ENCODE data around the gene MTMR6.

DNA sequence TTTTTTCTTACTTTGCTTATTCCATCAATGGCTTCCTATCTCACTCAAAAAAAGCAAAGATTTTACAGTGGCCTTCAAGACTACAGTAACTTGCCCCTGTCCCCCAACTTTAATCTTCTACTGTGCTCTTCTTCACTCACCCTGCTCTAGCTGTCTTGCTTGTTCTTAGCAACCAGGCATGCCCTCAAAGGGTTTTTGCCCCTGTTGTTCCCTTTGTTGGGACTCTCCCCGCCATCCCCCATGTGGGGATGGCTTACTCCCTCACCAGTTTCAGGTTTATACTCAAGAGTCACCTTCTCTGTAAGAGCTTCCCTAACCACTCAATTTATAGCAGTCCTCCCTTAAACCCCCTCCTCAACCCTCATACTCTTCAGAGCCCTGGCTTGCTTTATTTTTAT, 5.4 kb downstream of the MTMR6 start:
- TF ChIP-seq, protein P1, sequence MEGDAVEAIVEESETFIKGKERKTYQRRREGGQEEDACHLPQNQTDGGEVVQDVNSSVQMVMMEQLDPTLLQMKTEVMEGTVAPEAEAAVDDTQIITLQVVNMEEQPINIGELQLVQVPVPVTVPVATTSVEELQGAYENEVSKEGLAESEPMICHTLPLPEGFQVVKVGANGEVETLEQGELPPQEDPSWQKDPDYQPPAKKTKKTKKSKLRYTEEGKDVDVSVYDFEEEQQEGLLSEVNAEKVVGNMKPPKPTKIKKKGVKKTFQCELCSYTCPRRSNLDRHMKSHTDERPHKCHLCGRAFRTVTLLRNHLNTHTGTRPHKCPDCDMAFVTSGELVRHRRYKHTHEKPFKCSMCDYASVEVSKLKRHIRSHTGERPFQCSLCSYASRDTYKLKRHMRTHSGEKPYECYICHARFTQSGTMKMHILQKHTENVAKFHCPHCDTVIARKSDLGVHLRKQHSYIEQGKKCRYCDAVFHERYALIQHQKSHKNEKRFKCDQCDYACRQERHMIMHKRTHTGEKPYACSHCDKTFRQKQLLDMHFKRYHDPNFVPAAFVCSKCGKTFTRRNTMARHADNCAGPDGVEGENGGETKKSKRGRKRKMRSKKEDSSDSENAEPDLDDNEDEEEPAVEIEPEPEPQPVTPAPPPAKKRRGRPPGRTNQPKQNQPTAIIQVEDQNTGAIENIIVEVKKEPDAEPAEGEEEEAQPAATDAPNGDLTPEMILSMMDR (IDR thresholded peaks at IDR 0.05) = no peak
- no peak for TF ChIP-seq POLR2A (IDR thresholded peaks at IDR 0.05)
